ENCODE results near the gene VSIG10.

- TF ChIP-seq CTCF (IDR thresholded peaks at IDR 0.05; ENCODE audit: low read depth, low read length, poor library complexity, severe bottlenecking) = no peak
- no peak for TF ChIP-seq EZH2phosphoT487 (IDR thresholded peaks at IDR 0.05; ENCODE audit: borderline replicate concordance, low read length)
These were observed 40.7 kb upstream of the VSIG10 start for GRCh38 chr12:118144499-118144898.

All from DOHH2 (cell line).